NB4 (cell line): ENCODE results near the gene KIAA1549.

ENCODE experiments used
- DNase-seq: peaks from one replicate; pipeline ENCODE4 v3.0.0; 2010; ENCODE audit warnings: low read depth
- H3K4me3 ChIP-seq: one replicate; pipeline ENCODE4 v1.5.1; 2011; ENCODE audit warnings: mild to moderate bottlenecking, low read depth, low read length, moderate library complexity
- MYC ChIP-seq: IDR thresholded peaks from 2 replicates; pipeline ENCODE4 v1.6.1; 2011; ENCODE audit warnings: low read depth, low read length
- POLR2A ChIP-seq: IDR thresholded peaks from 2 replicates; pipeline ENCODE4 v1.6.1; 2011; ENCODE audit warnings: mild to moderate bottlenecking; ENCODE audit not compliant: insufficient read length; ENCODE audit errors: extremely low read depth
- TF ChIP-seq, protein P1 (sequence below): IDR thresholded peaks from one replicate; pipeline ENCODE4 v1.5.1; 2012; ENCODE audit warnings: low read depth, low read length
- TF ChIP-seq, protein P2 (sequence below): IDR thresholded peaks from 2 replicates; pipeline ENCODE4 v1.6.1; 2011; ENCODE audit warnings: low read depth, low read length

Gene KIAA1549

DNA sequence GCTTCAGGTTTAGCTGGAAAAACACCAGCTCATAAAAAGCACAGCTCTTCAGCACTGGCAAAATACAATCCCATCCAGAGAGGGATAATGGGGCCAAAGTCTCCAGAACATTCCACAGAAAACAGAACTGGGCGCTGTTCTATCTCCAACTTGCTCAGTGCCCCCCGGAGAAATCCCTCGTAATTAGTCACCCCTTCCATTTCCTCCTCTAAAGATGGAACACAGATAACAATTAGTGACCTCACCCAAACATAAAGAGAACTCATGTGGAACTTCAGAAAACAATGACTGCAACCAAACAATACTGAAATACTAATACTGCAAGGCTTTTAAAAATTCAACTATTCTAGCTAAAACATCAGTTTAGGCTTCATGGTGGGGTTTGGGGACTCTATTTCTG lies 46.3 kb downstream of the KIAA1549 start:
- no peak overlapping the region for H3K4me3 ChIP-seq
- peak; percentile 44 for DNase-seq
- TF ChIP-seq POLR2A (no peak), MYC (no peak)
- TF ChIP-seq, protein P1, sequence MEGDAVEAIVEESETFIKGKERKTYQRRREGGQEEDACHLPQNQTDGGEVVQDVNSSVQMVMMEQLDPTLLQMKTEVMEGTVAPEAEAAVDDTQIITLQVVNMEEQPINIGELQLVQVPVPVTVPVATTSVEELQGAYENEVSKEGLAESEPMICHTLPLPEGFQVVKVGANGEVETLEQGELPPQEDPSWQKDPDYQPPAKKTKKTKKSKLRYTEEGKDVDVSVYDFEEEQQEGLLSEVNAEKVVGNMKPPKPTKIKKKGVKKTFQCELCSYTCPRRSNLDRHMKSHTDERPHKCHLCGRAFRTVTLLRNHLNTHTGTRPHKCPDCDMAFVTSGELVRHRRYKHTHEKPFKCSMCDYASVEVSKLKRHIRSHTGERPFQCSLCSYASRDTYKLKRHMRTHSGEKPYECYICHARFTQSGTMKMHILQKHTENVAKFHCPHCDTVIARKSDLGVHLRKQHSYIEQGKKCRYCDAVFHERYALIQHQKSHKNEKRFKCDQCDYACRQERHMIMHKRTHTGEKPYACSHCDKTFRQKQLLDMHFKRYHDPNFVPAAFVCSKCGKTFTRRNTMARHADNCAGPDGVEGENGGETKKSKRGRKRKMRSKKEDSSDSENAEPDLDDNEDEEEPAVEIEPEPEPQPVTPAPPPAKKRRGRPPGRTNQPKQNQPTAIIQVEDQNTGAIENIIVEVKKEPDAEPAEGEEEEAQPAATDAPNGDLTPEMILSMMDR = no peak
- TF ChIP-seq, protein P2, sequence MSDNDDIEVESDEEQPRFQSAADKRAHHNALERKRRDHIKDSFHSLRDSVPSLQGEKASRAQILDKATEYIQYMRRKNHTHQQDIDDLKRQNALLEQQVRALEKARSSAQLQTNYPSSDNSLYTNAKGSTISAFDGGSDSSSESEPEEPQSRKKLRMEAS = no peak

DNA sequence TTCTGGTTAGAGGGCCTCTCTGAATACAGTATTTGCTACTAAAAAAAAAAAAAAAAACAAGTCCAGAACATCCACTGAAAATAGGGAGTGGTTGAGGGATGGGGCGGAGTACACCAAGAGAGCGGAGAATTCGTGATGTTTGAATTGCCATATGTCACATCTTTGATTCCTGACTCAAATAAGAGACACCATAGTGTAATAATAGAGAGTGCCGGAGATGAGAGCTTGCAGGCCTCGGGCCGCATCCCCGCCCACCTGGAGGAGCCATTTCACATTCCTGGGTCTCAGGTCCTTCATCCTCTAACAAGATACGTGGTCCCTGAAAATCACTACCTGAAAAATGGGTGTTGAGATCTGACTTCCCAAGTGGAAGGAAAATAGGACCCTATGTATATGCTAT lies 46.8 kb downstream of the KIAA1549 start:
- no peak for DNase-seq
- no peak overlapping the region for H3K4me3 ChIP-seq
- TF ChIP-seq POLR2A = no peak
- TF ChIP-seq MYC = no peak
- TF ChIP-seq, protein P1 = no peak
- TF ChIP-seq, protein P2 = no peak

DNA sequence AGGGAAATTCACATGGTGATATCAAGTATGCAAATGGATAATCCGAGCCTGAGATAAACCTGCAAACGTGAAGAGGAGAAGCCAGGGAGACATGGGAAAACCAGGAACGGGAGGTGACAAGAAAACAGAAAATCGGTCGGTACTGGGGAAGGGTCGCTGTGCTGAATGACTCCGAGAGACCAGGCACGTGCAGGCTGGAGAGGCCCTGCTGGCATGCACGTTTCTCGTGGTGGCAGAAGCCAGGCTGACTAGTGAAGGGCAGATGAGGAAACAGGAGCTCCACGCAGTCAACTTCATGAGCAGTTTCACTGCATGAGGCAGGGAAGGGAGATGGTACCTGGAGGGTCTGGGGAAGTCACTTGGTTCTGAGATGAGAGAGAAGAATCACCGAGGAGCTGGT lies 48.3 kb downstream of the KIAA1549 start:
- H3K4me3 ChIP-seq = no peak overlapping the region
- DNase-seq = no peak
- TF ChIP-seq, protein P2 = no peak
- no peak for TF ChIP-seq MYC
- TF ChIP-seq, protein P1 = no peak
- no peak for TF ChIP-seq POLR2A

DNA sequence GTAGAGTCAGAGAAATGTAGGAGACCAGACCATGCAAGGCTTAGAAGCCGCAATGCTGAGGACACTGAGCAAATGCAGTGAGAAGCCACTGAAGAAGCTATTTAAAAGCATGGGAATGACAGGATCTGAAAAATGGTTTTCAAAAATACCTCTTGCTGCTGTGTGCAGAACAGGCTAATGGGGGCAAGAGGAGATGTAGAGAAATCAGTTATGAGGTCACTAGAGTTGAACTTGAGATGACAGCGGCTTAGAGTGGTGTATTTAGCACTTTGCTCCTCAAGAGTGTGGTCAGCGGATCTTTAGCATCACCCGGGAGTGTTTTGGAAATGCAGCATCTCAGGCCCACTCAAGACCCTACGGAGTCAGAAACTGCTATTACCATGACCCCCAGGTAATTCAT lies 48.8 kb downstream of the KIAA1549 start:
- TF ChIP-seq MYC = no peak
- no peak for DNase-seq

DNA sequence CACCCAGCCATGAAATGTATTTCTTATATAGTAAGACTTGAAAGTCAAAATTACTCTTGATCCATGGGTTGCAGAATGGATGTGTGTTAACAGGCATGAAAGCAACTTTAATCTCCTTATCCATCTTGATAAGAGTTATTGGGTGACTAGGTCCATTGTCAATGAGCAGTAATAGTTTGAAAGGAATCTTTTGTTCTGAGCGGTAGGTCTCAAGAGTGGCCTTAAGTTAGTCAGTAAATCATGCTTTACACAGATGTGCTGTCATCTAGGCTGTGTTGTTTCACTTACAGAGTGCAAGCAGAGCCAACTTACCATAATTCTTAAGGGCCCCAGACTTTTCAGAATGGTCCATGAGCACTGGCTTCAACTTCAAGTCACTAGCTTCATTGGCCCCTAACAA lies 51.2 kb downstream of the KIAA1549 start:
- H3K4me3 ChIP-seq = no peak overlapping the region
- no peak for TF ChIP-seq POLR2A
- TF ChIP-seq, protein P2 = no peak
- TF ChIP-seq, protein P1 = no peak
- TF ChIP-seq MYC = no peak
- no peak for DNase-seq

More for the DNA sequence above, 48.8 kb downstream of the KIAA1549 start:
- H3K4me3 ChIP-seq = no peak overlapping the region

DNA sequence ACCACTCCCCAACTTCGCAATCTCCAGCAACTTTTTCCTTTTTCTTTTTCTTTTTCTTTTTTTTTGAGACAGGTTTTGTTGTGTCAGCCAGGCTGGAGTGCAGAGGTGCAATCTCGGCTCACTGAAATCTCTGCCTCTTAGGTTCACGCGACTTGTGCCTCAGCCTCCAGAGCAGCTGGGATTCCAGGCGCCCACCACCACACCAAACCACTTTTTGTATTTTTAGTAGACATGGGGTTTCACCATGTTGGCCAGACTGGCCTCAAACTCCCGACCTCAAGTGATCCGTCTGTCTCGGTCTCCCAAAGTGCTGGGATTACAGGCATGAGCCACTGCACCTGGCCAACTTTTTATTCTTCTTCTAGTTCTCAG lies 55.0 kb downstream of the KIAA1549 start:
- TF ChIP-seq MYC (no peak), POLR2A (no peak)
- TF ChIP-seq, protein P1 = no peak
- TF ChIP-seq, protein P2 = no peak
- DNase-seq = no peak
- no peak overlapping the region for H3K4me3 ChIP-seq
